Tibial nerve (tissue), 3 donors: ENCODE results near the gene RAI2.

ENCODE experiments used
- POLR2A ChIP-seq, 2 donors: fragments of 450-650 bp; IDR thresholded peaks; one replicate each; pipeline ENCODE4 v1.6.1; 2017; ENCODE audit warnings: antibody characterized with exemption in 2 of 2, mild to moderate bottlenecking in 2 of 2, moderate library complexity in 2 of 2
- TF ChIP-seq, protein P1 (sequence below), 5 experiments: fragments of 200-600 bp in 3 of 5; fragments of 450-650 bp in 2 of 5; sonication (generic) in 3 of 5; IDR thresholded peaks; one replicate each; pipeline ENCODE4 v1.5.1; 2016 to 2019; ENCODE audit warnings: antibody characterized with exemption in 5 of 5, mild to moderate bottlenecking in 3 of 5, moderate library complexity in 2 of 5

GRCh38 chrX:17817251-17817650, 43.8 kb downstream of the RAI2 start:
- TF ChIP-seq POLR2A (IDR thresholded peaks at IDR 0.05), result no peak
- TF ChIP-seq, protein P1, sequence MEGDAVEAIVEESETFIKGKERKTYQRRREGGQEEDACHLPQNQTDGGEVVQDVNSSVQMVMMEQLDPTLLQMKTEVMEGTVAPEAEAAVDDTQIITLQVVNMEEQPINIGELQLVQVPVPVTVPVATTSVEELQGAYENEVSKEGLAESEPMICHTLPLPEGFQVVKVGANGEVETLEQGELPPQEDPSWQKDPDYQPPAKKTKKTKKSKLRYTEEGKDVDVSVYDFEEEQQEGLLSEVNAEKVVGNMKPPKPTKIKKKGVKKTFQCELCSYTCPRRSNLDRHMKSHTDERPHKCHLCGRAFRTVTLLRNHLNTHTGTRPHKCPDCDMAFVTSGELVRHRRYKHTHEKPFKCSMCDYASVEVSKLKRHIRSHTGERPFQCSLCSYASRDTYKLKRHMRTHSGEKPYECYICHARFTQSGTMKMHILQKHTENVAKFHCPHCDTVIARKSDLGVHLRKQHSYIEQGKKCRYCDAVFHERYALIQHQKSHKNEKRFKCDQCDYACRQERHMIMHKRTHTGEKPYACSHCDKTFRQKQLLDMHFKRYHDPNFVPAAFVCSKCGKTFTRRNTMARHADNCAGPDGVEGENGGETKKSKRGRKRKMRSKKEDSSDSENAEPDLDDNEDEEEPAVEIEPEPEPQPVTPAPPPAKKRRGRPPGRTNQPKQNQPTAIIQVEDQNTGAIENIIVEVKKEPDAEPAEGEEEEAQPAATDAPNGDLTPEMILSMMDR (IDR thresholded peaks at IDR 0.05), result no peak
